IMR-90 (cell line): ENCODE results near the gene ECSIT.

Experiments used
- CTCF ChIP-seq: conservative IDR thresholded peaks from 2 replicates; pipeline ENCODE4 v1.5.1; 2012; ENCODE audit warnings: mild to moderate bottlenecking, low read depth, low read length, improper control_type of control experiment
- ELK1 ChIP-seq: fragments of 150-350 bp; IDR thresholded peaks from 2 replicates; pipeline ENCODE4 v1.6.1; 2016; ENCODE audit warnings: low read depth, mild to moderate bottlenecking, low read length, moderate library complexity, borderline replicate concordance
- MXI1 ChIP-seq: IDR thresholded peaks from 2 replicates; pipeline ENCODE4 v1.6.1; 2012; ENCODE audit warnings: low read depth, mild to moderate bottlenecking, low read length, moderate library complexity, borderline replicate concordance
- POLR2A ChIP-seq: IDR thresholded peaks from 2 replicates; pipeline ENCODE4 v1.6.1; 2012; ENCODE audit warnings: mild to moderate bottlenecking, low read depth, low read length
- RAD21 ChIP-seq: IDR thresholded peaks from 2 replicates; pipeline ENCODE4 v1.6.1; 2012; ENCODE audit warnings: low read length, improper control_type of control experiment
- RCOR1 ChIP-seq: IDR thresholded peaks from 2 replicates; pipeline ENCODE4 v1.6.1; 2012; ENCODE audit warnings: mild to moderate bottlenecking, low read length, improper control_type of control experiment; ENCODE audit not compliant: insufficient replicate concordance
- USF2 ChIP-seq: fragments of 150-350 bp; IDR thresholded peaks from 2 replicates; pipeline ENCODE4 v1.6.1; 2017; ENCODE audit warnings: mild to moderate bottlenecking, antibody characterized with exemption, low read length, low read depth

GRCh38 chr19:11535792-11536595, 7.1 kb upstream of the ECSIT start:
- TF ChIP-seq CTCF (peak; percentile 99), POLR2A (0 out of 2 replicates have a peak, but pooled peaks have one; percentile 40), MXI1 (no peak), USF2 (no peak), RCOR1 (peak; percentile 91), ELK1 (no peak), RAD21 (peak; percentile 19; the same call in 1 of the 2 replicates)
